ENCODE data around the gene OR2AT4.
"Not testable (repeated sequence)": the region's sequence is repeated elsewhere in the genome, so short reads cannot be mapped to it uniquely, and the experiment has no call there.

OR2AT4 gene

GRCh38 chr11:75103380-75104026 is 6.8 kb upstream of the OR2AT4 start:
- peak; percentile 65 for DNase-seq (ENCODE audit: low read depth)

GRCh38 chr11:75101424-75102128 is 4.9 kb upstream of the OR2AT4 start:
- DNase-seq (ENCODE audit: low read depth) = no peak

- peak; percentile 38 for DNase-seq (ENCODE audit: low read depth)
Measured at GRCh38 chr11:75100314-75100713, 3.6 kb upstream of the OR2AT4 start.

DNA sequence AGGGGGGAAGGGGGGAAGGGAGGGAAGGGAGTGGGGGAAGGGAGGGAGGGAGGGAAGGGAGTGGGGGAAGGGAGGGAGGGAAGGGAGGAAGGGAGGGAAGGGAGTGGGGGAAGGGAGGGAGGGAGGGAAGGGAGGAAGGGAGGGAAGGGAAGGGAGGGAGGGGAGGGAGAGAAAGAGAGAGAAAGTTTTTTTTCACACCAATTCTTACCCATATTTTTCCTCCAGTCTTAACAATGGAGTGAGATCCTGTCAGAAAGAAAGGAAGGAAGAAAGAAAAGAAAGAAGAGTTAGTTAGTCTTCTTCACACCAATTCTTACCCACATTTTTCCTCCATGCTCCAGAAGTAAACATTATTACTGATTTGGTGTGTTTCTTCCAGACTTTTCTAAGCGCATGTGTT is 3.0 kb upstream of the OR2AT4 start:
- DNase-seq (ENCODE audit: low read depth) = no peak

GRCh38 chr11:75098835-75099439 is 2.3 kb upstream of the OR2AT4 start:
- DNase-seq (ENCODE audit: low read depth) = not testable (repeated sequence)

DNA sequence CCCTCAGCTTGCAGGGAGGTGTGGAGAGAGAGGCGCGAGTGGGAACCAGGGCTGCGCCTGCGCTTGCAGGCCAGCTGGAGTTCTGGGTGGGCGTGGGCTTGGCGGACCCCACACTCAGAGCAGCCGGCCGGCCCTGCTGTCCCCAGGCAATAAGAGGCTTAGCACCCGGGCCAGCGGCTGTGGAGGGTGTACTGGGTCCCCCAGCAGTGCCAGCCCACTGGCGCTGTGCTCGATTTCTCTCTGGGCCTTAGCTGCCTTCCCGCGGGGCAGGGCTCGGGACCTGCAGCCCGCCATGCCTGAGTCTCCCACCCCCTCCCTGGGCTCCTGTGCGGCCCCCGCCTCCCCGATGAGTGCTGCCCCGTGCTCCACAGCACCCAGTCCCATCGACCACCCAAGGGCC is 1.5 kb upstream of the OR2AT4 start:
- not testable (repeated sequence) for DNase-seq (ENCODE audit: low read depth)

DNA sequence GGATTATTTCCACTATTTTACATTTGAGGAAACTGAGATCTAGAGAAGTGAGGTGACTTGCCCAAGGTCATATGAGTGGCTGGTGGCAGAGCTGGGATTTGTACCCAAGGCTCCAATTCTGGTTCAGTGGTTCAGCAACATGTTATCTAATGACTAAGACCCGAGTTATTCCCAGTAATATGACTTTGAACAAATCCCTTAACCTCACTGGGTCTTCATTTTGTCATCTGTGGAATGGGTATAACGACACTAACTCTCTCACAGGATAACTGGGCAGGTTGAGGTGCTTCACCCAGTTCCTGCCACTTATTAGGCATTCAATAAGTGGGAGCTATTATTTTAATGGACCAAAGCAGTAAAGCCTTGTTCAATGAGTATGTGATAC is 489 bp upstream of the OR2AT4 start:
- no peak for DNase-seq (ENCODE audit: low read depth)

DNA sequence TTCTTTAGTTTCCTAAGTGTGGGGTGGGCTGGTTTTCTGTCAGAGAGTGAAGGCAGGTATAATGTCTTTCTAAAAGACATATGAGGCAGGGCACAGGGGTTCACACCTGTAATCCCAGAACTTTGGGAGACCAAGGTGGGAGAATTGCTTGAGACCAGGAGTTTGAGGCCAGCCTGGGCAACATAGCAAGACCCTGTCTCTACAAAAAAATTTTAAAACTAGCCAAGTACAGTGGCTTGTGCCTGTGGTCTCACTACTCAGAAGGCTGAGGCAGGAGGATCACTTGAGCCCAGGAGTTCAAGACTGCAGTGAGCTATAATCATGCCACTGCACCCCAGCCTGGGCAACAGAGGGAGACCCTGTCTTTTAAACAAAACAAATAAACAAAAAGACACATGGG is 2.3 kb downstream of the OR2AT4 start:
- not testable (repeated sequence) for DNase-seq (ENCODE audit: low read depth)

- DNase-seq (ENCODE audit: low read depth) = no peak
Measured at GRCh38 chr11:75090671-75091177, 6.0 kb downstream of the OR2AT4 start.

- no peak for DNase-seq (ENCODE audit: low read depth)
Measured at GRCh38 chr11:75087319-75088305, 9.1 kb downstream of the OR2AT4 start.

- DNase-seq (ENCODE audit: low read depth) = no peak
Measured at GRCh38 chr11:75084883-75085282, 11.8 kb downstream of the OR2AT4 start.

DNA sequence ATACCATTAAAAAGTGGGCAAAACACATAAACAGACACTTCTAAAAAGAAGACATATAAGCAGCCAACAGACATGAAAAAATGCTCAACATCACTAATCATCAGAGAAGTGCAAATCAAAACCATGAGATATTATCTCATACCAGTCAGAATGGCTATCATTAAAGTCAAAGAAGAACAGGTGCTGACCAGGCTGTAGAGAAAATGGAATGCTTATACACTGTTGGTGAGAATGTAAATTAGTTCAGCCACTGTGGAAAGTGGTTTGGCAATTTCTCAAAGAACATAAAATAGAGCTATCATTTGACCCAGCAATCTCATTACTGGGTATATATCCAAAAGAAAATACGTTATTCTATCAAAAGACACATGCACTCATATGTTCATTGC is 13.5 kb downstream of the OR2AT4 start:
- DNase-seq (ENCODE audit: low read depth) = no peak

GRCh38 chr11:75082601-75083216 is 14.0 kb downstream of the OR2AT4 start:
- no peak for DNase-seq (ENCODE audit: low read depth)

GRCh38 chr11:75079546-75079945 is 17.1 kb downstream of the OR2AT4 start:
- DNase-seq (ENCODE audit: low read depth) = no peak

DNA sequence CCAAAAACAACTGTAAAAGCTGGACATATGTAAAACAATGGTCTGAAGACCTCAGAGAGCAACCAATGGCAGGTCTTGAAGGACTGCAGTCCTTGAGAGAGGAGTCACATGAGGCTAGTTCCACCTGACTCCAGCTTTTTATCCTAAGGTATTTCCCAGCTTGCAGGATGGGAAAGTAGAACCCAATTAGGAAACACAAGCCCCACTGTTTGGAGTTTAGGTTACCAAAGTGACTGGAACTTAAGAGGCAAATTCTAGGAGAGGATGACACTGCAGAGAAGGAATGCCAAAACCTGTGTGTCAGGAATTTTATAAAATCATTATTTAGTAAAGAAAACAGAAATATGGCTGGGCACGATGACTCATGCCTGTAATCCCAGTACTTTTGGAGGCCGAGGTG is 18.4 kb downstream of the OR2AT4 start:
- no peak for DNase-seq (ENCODE audit: low read depth)

DNA sequence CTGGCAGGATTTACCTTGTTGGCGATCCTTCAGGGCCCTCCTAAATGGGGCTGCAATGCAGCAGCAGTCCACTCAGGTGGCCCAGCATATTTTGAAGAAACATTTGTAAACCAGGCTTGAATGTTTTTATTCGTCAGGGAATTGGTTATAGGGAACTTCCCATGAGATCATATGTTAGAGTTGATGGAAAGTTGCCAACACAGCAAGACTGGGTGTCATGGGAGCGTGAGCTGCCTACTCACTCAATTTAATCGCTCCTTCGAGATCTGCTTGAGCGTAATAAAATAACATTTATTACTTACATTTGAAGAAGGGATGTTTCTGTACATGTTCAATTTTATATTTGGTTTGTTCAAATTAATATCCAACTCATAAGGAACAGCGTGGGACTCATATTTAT is 19.4 kb downstream of the OR2AT4 start:
- no peak for DNase-seq (ENCODE audit: low read depth)

- DNase-seq (ENCODE audit: low read depth) = no peak
Measured at GRCh38 chr11:75076671-75077070, 20.0 kb downstream of the OR2AT4 start.

DNA sequence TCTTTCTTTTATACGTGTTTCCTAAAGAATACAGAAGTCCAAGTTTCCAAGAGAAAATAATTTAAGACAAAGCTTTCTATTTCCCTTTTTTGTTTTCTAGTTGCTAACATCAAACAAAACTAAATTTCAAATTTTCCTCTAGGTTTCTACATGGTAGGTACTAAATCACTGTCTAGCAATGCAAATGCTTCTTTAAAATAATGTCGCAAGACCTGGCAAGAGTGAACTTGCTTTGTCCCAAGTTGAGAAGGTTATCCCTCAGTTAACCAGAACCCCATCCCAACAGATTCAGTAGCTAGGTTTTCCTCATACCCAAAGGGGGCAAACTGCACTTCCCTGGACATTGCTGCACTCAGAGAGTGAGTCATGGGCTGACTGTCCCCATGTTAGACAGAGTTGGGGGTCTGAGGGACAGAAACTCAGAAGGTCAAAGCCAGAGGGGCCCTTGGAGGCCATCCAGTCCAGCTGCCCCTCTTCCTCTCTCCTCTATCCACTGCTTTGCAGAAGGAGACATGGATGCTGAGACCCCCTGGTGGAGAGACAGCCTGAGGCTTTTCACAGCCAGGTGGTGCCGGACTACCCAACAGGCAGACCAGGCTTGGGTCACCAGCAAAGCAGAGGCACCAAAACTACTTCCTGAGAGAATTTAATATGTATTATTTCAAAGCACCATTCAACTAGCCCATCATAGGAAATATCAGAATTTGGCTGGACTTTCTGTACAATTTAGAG is 23.1 kb downstream of the OR2AT4 start:
- no peak for DNase-seq (ENCODE audit: low read depth)

- DNase-seq (ENCODE audit: low read depth) = no peak
Measured at GRCh38 chr11:75072582-75072981, 24.1 kb downstream of the OR2AT4 start.

DNA sequence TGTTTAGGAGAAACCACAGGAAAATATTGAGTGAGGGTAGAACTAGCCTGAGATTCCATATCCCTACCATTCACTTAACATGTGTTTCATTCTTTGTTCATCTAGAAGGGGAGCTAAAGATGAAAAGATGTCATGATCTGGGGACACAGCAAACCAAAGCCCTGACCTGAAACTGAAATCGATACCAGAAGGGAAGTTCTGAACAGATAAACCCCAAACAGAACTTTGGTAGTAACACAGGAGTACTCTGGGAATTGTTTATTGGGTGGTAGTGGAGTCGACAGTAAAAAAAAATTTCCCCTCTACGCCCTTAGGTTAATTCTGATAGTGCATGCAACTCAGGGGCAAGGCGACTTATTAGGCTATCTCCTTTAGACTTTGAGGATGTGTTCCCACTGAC is 27.2 kb downstream of the OR2AT4 start:
- no peak for DNase-seq (ENCODE audit: low read depth)

GRCh38 chr11:75068993-75069392 is 27.7 kb downstream of the OR2AT4 start:
- no peak for DNase-seq (ENCODE audit: low read depth)
